HepG2 (cell line): ENCODE measurements around the gene ANKRD36C.
"Not testable (repeated sequence)": the region's sequence is repeated elsewhere in the genome, so short reads cannot be mapped to it uniquely, and the experiment has no call there.

Experiments used
- FOSL2 ChIP-seq: sonication (generic); formaldehyde crosslinking; IDR thresholded peaks from 2 replicates; pipeline ENCODE4 v1.4.0; 2020; ENCODE audit warnings: missing genetic modification reagents
- JUND ChIP-seq: sonication (generic); formaldehyde crosslinking; IDR thresholded peaks from 2 replicates; pipeline ENCODE4 v1.8.0; 2022; ENCODE audit warnings: mild to moderate bottlenecking, missing genetic modification reagents
- MAZ ChIP-seq, 2 experiments: sonication (generic) in 1 of 2; formaldehyde crosslinking in 1 of 2; IDR thresholded peaks; 2 replicates each; pipeline versions ENCODE4 v1.5.0 to v1.6.1; 2012 to 2020; ENCODE audit warnings: low read depth in 2 of 2, mild to moderate bottlenecking in 2 of 2, borderline replicate concordance in 1 of 2, improper control_type of control experiment in 1 of 2, low read length in 1 of 2, missing genetic modification reagents in 1 of 2, moderate library complexity in 1 of 2
- RERE ChIP-seq: IDR thresholded peaks from 2 replicates; pipeline ENCODE4 v1.6.1; 2016; ENCODE audit warnings: low read depth, missing genetic modification reagents, missing compliant biosample characterization
- TBX2 ChIP-seq: sonication (generic); formaldehyde crosslinking; IDR thresholded peaks from 2 replicates; pipeline ENCODE4 v1.5.0; 2020; ENCODE audit warnings: missing genetic modification reagents, mild to moderate bottlenecking, borderline replicate concordance
- ZNF430 ChIP-seq: sonication (generic); formaldehyde crosslinking; IDR thresholded peaks from 2 replicates; pipeline ENCODE4 v1.9.0; 2021; ENCODE audit warnings: mild to moderate bottlenecking, missing genetic modification reagents
- ZNF775 ChIP-seq: sonication (generic); formaldehyde crosslinking; IDR thresholded peaks from 2 replicates; pipeline ENCODE4 v1.4.0; 2020; ENCODE audit warnings: missing genetic modification reagents, mild to moderate bottlenecking, moderate library complexity, borderline replicate concordance

GRCh38 chr2:95911431-95911830 lies 80.2 kb downstream of the ANKRD36C start:
- TF ChIP-seq ZNF430 (CRISPR knock-in tag); RERE (CRISPR knock-in tag); JUND (CRISPR knock-in tag); MAZ (IDR thresholded peaks at IDR 0.05; ENCODE audit: borderline replicate concordance, low read depth, low read length); MAZ (CRISPR knock-in tag; IDR thresholded peaks at IDR 0.05; ENCODE audit: low read depth); ZNF775 (CRISPR knock-in tag); FOSL2 (CRISPR knock-in tag); TBX2 (CRISPR knock-in tag): not testable (repeated sequence)
